Activated T-helper 17 cell treated with anti-CD3 and anti-CD28 coated beads, Interleukin-2, amount 50 U/mL, for 72 hours (primary cell): ENCODE results near the gene KRTAP10-3. TPM values are rescaled to one million over a fixed set of nuclear protein-coding genes. Genes with fewer than 3 reads are reported as not detected.
A peak's percentile ranks its signal among the peaks of the same experiment; 100 is the strongest.
"Not testable (repeated sequence)": the region's sequence is repeated elsewhere in the genome, so short reads cannot be mapped to it uniquely, and the experiment has no call there.

Experiments used
- ATAC-seq: fragments of 150-1000 bp; cut with Tn5 transposase; replicated peaks from 2 replicates; pipeline ENCODE4 v1.10.0; 2021; ENCODE audit warnings: mild to moderate bottlenecking, moderate library complexity
- H3K27ac Mint-ChIP-seq: one replicate; pipeline ENCODE4 v1.8.0; 2022; ENCODE audit warnings: mixed read lengths
- H3K27me3 Mint-ChIP-seq: one replicate; pipeline ENCODE4 v1.8.0; 2022; ENCODE audit warnings: mixed read lengths
- H3K36me3 Mint-ChIP-seq: one replicate; pipeline ENCODE4 v1.8.0; 2022; ENCODE audit warnings: low read depth, mild to moderate bottlenecking, mixed read lengths
- H3K4me1 Mint-ChIP-seq: one replicate; pipeline ENCODE4 v1.8.0; 2022; ENCODE audit warnings: mixed read lengths
- H3K4me3 Mint-ChIP-seq: one replicate; pipeline ENCODE4 v1.8.0; 2022; ENCODE audit warnings: mild to moderate bottlenecking, mixed read lengths
- H3K9me3 Mint-ChIP-seq: one replicate; pipeline ENCODE4 v1.8.0; 2022; ENCODE audit warnings: mixed read lengths
- total RNA-seq, 2 donors: library from RNA; stranded (reverse); gene quantifications; one replicate each; pipeline ENCODE4 v1.2.3, GENCODE V29; 2022

Gene KRTAP10-3
- total RNA-seq, 2 donors from 2014 or later, result not detected

- no peaks in the 10 kb centered on the region for H3K36me3 Mint-ChIP-seq
- peaks cover 18% of the 10 kb centered on the region for H3K9me3 Mint-ChIP-seq
- H3K4me3 Mint-ChIP-seq, result no peak overlapping the region
- no peak overlapping the region for H3K27ac Mint-ChIP-seq
- no peak for ATAC-seq
- H3K4me1 Mint-ChIP-seq, result peaks cover 12% of the 10 kb centered on the region
- peaks cover 4% of the 10 kb centered on the region for H3K27me3 Mint-ChIP-seq
Measured at GRCh38 chr21:44550807-44551206, 7.8 kb downstream of the KRTAP10-3 start.

GRCh38 chr21:44550285-44550684, 8.3 kb downstream of the KRTAP10-3 start:
- H3K27me3 Mint-ChIP-seq, H3K4me3 Mint-ChIP-seq, ATAC-seq, H3K36me3 Mint-ChIP-seq, H3K27ac Mint-ChIP-seq: not testable (repeated sequence)
- Mint-ChIP-seq H3K9me3 (peaks cover 18% of the 10 kb centered on the region), H3K4me1 (peaks cover 12% of the 10 kb centered on the region)

- H3K9me3 Mint-ChIP-seq, result peaks cover 18% of the 10 kb centered on the region
- H3K27me3 Mint-ChIP-seq, result no peaks in the 10 kb centered on the region
- no peak for ATAC-seq
- no peak overlapping the region for H3K27ac Mint-ChIP-seq
- peaks cover 12% of the 10 kb centered on the region for H3K4me1 Mint-ChIP-seq
- H3K36me3 Mint-ChIP-seq, result no peaks in the 10 kb centered on the region
- H3K4me3 Mint-ChIP-seq, result no peak overlapping the region
Measured at GRCh38 chr21:44549525-44550211, 8.9 kb downstream of the KRTAP10-3 start.

GRCh38 chr21:44548922-44549321, 9.7 kb downstream of the KRTAP10-3 start:
- Mint-ChIP-seq H3K36me3 (no peaks in the 10 kb centered on the region), H3K27me3 (no peaks in the 10 kb centered on the region), H3K9me3 (peaks cover 18% of the 10 kb centered on the region), H3K4me1 (peaks cover 12% of the 10 kb centered on the region), H3K4me3 (no peak overlapping the region), H3K27ac (no peak overlapping the region)
- no peak for ATAC-seq

GRCh38 chr21:44548381-44548780, 10.2 kb downstream of the KRTAP10-3 start:
- Mint-ChIP-seq H3K27ac (peak overlapping the region; percentile 98), H3K27me3 (no peaks in the 10 kb centered on the region), H3K9me3 (peaks cover 18% of the 10 kb centered on the region), H3K4me1 (peaks cover 12% of the 10 kb centered on the region), H3K4me3 (peak overlapping the region; percentile 76), H3K36me3 (no peaks in the 10 kb centered on the region)
- no peak for ATAC-seq

GRCh38 chr21:44547656-44548331, 10.8 kb downstream of the KRTAP10-3 start:
- peak overlapping the region; percentile 76 for H3K4me3 Mint-ChIP-seq
- ATAC-seq, result peak; percentile 47
- H3K9me3 Mint-ChIP-seq, result peaks cover 13% of the 10 kb centered on the region
- peaks cover 12% of the 10 kb centered on the region for H3K4me1 Mint-ChIP-seq
- H3K27ac Mint-ChIP-seq, result peak overlapping the region; percentile 98
- no peaks in the 10 kb centered on the region for H3K27me3 Mint-ChIP-seq
- no peaks in the 10 kb centered on the region for H3K36me3 Mint-ChIP-seq

GRCh38 chr21:44544566-44544965, 14.0 kb downstream of the KRTAP10-3 start:
- Mint-ChIP-seq H3K4me1 (peaks cover 12% of the 10 kb centered on the region), H3K27ac (no peak overlapping the region), H3K27me3 (no peaks in the 10 kb centered on the region), H3K9me3 (peaks cover 13% of the 10 kb centered on the region), H3K4me3 (no peak overlapping the region), H3K36me3 (no peaks in the 10 kb centered on the region)
- no peak for ATAC-seq

GRCh38 chr21:44542716-44543115, 15.9 kb downstream of the KRTAP10-3 start:
- Mint-ChIP-seq H3K4me1 (peaks cover 10% of the 10 kb centered on the region), H3K27me3 (no peaks in the 10 kb centered on the region), H3K4me3 (no peak overlapping the region), H3K9me3 (peaks cover 12% of the 10 kb centered on the region), H3K36me3 (no peaks in the 10 kb centered on the region), H3K27ac (no peak overlapping the region)
- no peak for ATAC-seq

GRCh38 chr21:44540741-44541288, 17.8 kb downstream of the KRTAP10-3 start:
- Mint-ChIP-seq H3K4me3 (no peak overlapping the region), H3K27ac (no peak overlapping the region), H3K36me3 (no peaks in the 10 kb centered on the region), H3K4me1 (no peaks in the 10 kb centered on the region), H3K27me3 (no peaks in the 10 kb centered on the region), H3K9me3 (no peaks in the 10 kb centered on the region)
- ATAC-seq, result no peak

- Mint-ChIP-seq H3K4me3 (no peak within 1 kb of the TSS), H3K27me3 (no peaks in the 10 kb centered on the region), H3K36me3 (no peaks in the 10 kb centered on the region), H3K9me3 (no peaks in the 10 kb centered on the region), H3K27ac (no peak within 1 kb of the TSS), H3K4me1 (no peaks in the 10 kb centered on the region)
- ATAC-seq, result no peak
Measured at GRCh38 chr21:44539991-44540666, 18.5 kb downstream of the KRTAP10-3 start, which contains the start of gene KRTAP10-1. TSS of gene KRTAP10-1 (minus strand) at chr21:44540195. CDS start at chr21:44540150, 45 bp downstream.

GRCh38 chr21:44539046-44539445, 19.5 kb downstream of the KRTAP10-3 start:
- Mint-ChIP-seq H3K36me3 (no peaks in the 10 kb centered on the region), H3K4me1 (no peaks in the 10 kb centered on the region), H3K27ac (no peak overlapping the region), H3K27me3 (no peaks in the 10 kb centered on the region), H3K9me3 (no peaks in the 10 kb centered on the region), H3K4me3 (no peak overlapping the region)
- ATAC-seq, result no peak

- Mint-ChIP-seq H3K36me3 (no peaks in the 10 kb centered on the region), H3K27ac (no peak overlapping the region), H3K9me3 (no peaks in the 10 kb centered on the region), H3K4me1 (no peaks in the 10 kb centered on the region), H3K27me3 (no peaks in the 10 kb centered on the region), H3K4me3 (no peak overlapping the region)
- ATAC-seq, result no peak
Measured at GRCh38 chr21:44537930-44538911, 20.4 kb downstream of the KRTAP10-3 start.

GRCh38 chr21:44535963-44536362, 22.6 kb downstream of the KRTAP10-3 start:
- Mint-ChIP-seq H3K9me3 (no peaks in the 10 kb centered on the region), H3K4me3 (no peak overlapping the region), H3K4me1 (no peaks in the 10 kb centered on the region), H3K27ac (no peak overlapping the region), H3K27me3 (peaks cover 3% of the 10 kb centered on the region), H3K36me3 (no peaks in the 10 kb centered on the region)
- ATAC-seq, result no peak

- Mint-ChIP-seq H3K4me1 (no peaks in the 10 kb centered on the region), H3K9me3 (no peaks in the 10 kb centered on the region), H3K36me3 (no peaks in the 10 kb centered on the region), H3K27ac (no peak overlapping the region), H3K27me3 (peaks cover 8% of the 10 kb centered on the region), H3K4me3 (no peak overlapping the region)
- ATAC-seq, result peak; percentile 95
Measured at GRCh38 chr21:44534688-44535087, 23.9 kb downstream of the KRTAP10-3 start.
